Stimulated activated CD4-positive, alpha-beta T cell treated with anti-CD3 and anti-CD28 coated beads, Interleukin-12 subunit alpha, Interleukin-12 subunit beta, amount 100 ng/mL, for 24 hours (primary cell): ENCODE data around the gene COL18A1.
"Not testable (repeated sequence)": the region's sequence is repeated elsewhere in the genome, so short reads cannot be mapped to it uniquely, and the experiment has no call there.

Source experiments
- DNase-seq, 2 experiments: peaks; one replicate each; pipeline ENCODE4 v3.0.0-alpha.2; 2020; ENCODE audit warnings: low read depth in 2 of 2

COL18A1 gene

DNA sequence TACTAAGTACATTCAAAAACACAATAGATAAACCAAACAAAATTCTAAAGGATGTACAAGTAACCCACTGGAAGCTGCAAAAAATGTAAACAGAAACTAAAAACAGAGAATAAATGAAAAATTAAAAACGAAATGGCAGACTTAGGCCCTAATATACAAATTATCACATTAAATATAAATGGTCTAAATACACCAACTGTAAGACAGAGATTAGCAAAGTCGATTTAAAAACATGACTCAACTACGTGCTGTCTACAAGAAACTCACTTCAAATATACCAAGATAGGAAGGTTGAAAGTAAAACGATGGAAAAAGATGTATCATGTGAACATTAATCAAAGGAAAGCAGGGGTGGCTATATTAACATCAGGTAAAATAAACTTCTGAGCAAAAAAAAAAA is 114.2 kb downstream of the COL18A1 start:
- DNase-seq: no peak

DNA sequence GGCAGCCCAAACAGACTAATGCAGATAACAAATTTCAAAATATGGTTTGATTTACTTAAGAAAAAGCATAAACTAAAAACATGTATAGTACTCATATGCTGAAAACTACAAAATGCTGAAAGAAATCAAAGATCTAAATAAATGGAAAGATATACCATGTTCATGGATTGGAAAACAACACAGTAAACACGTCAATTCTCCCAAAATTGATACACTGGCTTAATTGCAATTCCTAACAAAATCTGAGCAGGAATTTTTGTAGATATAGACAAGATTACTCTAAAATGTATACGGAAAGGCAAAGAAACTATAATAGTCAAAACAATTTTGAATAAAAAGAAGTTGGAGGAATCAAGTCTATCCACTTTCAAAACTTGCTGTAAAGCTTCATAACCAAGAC is 116.3 kb downstream of the COL18A1 start:
- DNase-seq: no peak

- DNase-seq: no peak
Observed at GRCh38 chr21:45522381-45522780, 117.4 kb downstream of the COL18A1 start.

- no peak for DNase-seq
Observed at GRCh38 chr21:45522986-45523385, 118.0 kb downstream of the COL18A1 start.

- no peak for DNase-seq
Observed at GRCh38 chr21:45523411-45524101, 118.6 kb downstream of the COL18A1 start.

DNA sequence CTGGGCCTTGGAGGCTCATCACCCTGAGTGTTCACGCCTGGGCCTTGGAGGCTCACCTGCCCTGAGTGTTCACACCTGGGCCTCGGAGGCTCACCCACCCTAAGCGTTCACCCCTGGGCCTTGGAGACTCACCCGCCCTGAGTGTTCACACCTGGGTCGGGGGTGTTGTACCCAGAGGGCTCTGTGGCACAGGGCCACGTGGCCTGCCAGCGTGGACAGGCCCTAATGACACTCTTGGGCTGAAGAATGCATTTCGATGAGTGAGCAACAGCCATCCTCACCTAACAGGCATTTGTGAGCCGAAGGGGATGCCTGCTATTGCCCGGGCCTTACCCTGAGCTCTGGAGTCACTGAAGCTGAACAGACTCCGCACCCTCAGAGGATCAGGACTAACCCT is 119.8 kb downstream of the COL18A1 start:
- DNase-seq: no peak

DNA sequence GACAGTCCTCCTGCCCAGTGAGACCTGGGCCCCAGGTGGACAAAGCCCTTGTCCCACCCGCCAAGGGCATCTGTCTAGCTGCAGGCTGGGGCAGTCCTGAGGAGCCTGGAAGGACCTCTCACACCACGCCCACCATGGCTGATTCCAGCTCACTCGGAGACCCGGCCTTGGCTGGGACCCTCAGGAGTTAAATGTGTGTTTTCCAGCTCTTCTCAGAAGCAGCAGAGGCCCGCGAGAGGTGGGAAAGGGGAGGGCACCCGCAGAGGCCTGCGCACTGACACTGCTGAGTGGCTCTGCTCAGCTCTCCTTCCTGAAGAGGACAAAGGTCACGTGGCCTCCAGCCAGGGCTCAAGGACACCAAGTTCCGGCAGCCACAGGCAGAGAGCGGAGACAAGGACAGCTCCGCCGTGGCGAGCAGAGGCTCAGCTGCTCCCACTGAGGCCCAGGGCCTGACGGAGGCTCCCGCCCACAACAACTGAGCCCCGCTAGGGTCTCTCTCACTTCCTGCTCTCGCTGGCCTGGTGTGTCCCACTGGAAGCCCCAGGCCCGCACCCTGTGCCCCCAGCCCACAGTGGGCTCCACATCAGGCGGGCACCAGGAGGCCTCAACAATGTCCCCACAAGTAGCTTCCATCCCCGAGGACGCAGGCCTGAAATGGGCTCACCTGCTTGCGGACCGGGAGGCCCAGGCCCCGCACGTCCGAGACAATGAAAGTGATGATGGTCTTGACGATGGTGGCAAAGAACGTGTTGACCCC is 120.4 kb downstream of the COL18A1 start:
- no peak for DNase-seq

- no peak for DNase-seq
Observed at GRCh38 chr21:45525910-45526306, 120.9 kb downstream of the COL18A1 start.

GRCh38 chr21:45527151-45527999 is 122.4 kb downstream of the COL18A1 start:
- not testable (repeated sequence) for DNase-seq

DNA sequence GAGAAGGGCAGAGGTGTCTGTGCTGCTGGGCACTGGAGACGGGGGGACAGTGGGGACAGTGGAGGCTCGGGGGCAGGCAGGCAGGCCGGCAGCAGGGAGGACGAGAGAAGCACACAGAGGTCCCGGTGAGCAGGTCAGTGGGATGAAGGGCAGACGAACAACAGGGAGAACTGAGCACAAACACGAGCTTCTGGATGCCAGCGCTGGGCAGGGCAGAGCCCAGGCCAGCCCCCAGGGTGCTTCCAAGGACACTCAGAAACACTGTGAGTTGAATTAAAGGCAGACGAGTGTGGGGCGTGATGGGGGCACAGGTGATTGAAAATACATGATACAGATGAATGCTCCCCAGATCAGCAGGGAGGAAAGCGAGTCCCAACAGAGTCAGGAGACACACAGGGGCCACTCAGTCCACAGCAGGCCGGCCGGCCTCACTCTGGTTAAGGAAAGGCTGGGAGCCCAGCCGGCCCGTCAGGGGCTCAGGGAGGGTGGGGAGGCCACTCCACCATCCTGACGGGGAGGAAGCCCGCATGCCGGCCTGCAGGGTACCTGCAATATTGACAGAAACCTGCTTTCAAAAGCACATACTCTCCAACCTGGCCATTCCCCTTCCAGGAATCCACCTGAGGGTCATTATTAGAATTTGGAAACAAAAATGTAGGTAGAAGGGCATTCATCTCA is 123.2 kb downstream of the COL18A1 start:
- DNase-seq: no peak

- DNase-seq: no peak
Observed at GRCh38 chr21:45528981-45529784, 124.2 kb downstream of the COL18A1 start.

DNA sequence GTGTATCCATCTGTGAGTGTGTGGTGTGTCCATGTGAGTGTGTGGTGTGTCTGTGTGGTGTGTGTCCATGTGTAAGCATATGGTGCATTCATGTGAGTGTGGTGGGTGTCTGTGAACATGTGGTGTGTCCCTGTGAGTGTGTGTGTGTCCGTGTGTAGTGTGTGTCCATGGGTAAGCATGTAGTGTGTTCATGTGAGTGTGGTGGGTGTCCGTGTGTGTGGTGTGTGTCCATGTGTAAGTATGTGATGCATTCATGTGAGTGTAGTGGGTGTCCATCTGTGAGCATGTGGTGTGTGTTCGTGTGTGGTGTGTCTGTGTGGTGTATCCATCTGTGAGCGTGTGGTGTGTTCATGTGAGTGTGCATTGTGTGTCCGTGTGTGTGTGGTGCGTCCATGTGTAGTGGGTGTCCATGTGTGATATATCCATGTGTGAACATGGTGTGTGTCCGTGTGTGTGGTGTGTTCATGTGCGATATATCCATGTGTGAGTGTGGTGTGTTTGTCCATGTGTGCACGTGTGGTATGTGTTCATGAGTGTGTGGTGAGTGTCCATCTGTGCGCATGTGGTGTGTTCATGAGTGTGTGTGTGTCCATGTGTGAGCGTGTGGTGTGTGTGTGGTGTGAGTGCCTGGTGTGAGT is 124.9 kb downstream of the COL18A1 start:
- no peak for DNase-seq

GRCh38 chr21:45530423-45531113 is 125.6 kb downstream of the COL18A1 start:
- no peak for DNase-seq

DNA sequence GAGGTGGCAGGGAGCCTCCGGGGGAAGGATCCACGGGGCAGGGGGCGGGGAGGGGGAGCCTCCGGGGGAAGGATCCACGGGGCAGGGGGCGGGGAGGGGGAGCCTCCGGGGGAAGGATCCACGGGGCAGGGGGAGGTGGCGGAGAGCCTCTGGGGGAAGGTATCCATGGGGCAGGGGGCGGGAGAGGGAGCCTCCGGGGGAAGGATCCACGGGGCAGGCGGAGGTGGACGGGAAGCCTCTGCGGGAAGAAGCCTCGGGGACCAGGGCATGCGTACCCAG is 126.1 kb downstream of the COL18A1 start:
- DNase-seq: not testable (repeated sequence)

GRCh38 chr21:45531393-45532215 is 126.6 kb downstream of the COL18A1 start:
- DNase-seq: no peak

- DNase-seq: no peak
Observed at GRCh38 chr21:45532826-45533360, 127.9 kb downstream of the COL18A1 start.

GRCh38 chr21:45533361-45533845 is 128.4 kb downstream of the COL18A1 start:
- no peak for DNase-seq

- DNase-seq: no peak
Observed at GRCh38 chr21:45533846-45534635, 129.1 kb downstream of the COL18A1 start.
